Panc1 (cell line): ENCODE results near the gene SREBF2. TPM values are rescaled to one million over a fixed set of nuclear protein-coding genes. Genes with fewer than 3 reads are reported as not detected.

Experiments
- ATAC-seq: fragments of 200-7000 bp; cut with Tn5 transposase; 2 replicates; pipeline ENCODE4 v1.9.1; 2020; ENCODE audit warnings: mild to moderate bottlenecking, moderate library complexity
- Bru-seq: library from RNA; stranded (reverse); fragments of 400-500 nt; gene quantifications from one replicate; lab custom pipeline; 2021; lab: Mats Ljungman, UMichigan
- BruChase-seq, 2 experiments: library from RNA; stranded (reverse); fragments of 400-500 nt; gene quantifications; one replicate each; lab custom pipeline; 2021; lab: Mats Ljungman, UMichigan
- BruUV-seq: library from RNA; stranded (reverse); fragments of 400-500 nt; replicated peaks from 2 replicates; lab custom pipeline; 2021; lab: Mats Ljungman, UMichigan
- CTCF ChIA-PET: fragments of 300-600 bp; sonication (Branson Sonifier 250); formaldehyde crosslinking; loops from one replicate; lab custom pipeline; 2022; ENCODE audit warnings: antibody characterized with exemption; lab: Charles Lee
- POLR2A ChIA-PET: fragments of 300-600 bp; sonication (Branson Sonifier 250); formaldehyde crosslinking; loops from one replicate; lab custom pipeline; 2022; ENCODE audit warnings: antibody characterized with exemption; lab: Charles Lee
- DNase-seq: peaks from one replicate; pipeline ENCODE4 v3.0.0-alpha.2; 2010; ENCODE audit warnings: low read depth, low spot score
- H3K27ac ChIP-seq: 2 replicates; pipeline ENCODE4 v1.5.1; 2011; ENCODE audit warnings: mild to moderate bottlenecking, low read length, inconsistent platforms
- H3K27me3 ChIP-seq: fragments of 200-500 bp; sonication (Bioruptor generic); 2 replicates; pipeline ENCODE4 v1.6.0; 2014; ENCODE audit warnings: low read length, inconsistent platforms; ENCODE audit not compliant: control insufficient read depth, insufficient read depth
- H3K36me3 ChIP-seq: fragments of 200-500 bp; sonication (Bioruptor generic); 2 replicates; pipeline ENCODE4 v1.5.1; 2014; ENCODE audit warnings: inconsistent platforms, mild to moderate bottlenecking, low read length, moderate library complexity; ENCODE audit not compliant: control insufficient read depth, insufficient read depth
- H3K4me1 ChIP-seq: 2 replicates; pipeline ENCODE4 v1.5.1; 2011; ENCODE audit warnings: inconsistent platforms, mild to moderate bottlenecking, low read length, moderate library complexity; ENCODE audit not compliant: control insufficient read depth, insufficient read depth
- H3K4me3 ChIP-seq, 2 experiments: 2 replicates each; pipeline ENCODE4 v1.5.1; 2011 to 2012; ENCODE audit warnings: low read depth in 2 of 2, low read length in 2 of 2, mild to moderate bottlenecking in 2 of 2, inconsistent platforms in 1 of 2, moderate library complexity in 1 of 2
- H3K9me3 ChIP-seq: fragments of 200-500 bp; sonication (Bioruptor generic); 2 replicates; pipeline ENCODE4 v1.5.1; 2014; ENCODE audit warnings: low read depth, mild to moderate bottlenecking, inconsistent platforms, low read length, moderate library complexity; ENCODE audit not compliant: control insufficient read depth, insufficient read depth
- POLR2AphosphoS5 ChIP-seq: IDR thresholded peaks from 2 replicates; pipeline ENCODE4 v1.6.1; 2012; ENCODE audit warnings: mild to moderate bottlenecking, low read depth, low read length, moderate library complexity
- SIN3A ChIP-seq: IDR thresholded peaks from 2 replicates; pipeline ENCODE4 v1.6.1; 2012; ENCODE audit warnings: low read depth, mild to moderate bottlenecking, low read length, moderate library complexity, borderline replicate concordance; ENCODE audit not compliant: insufficient read depth
- TCF7L2 ChIP-seq: IDR thresholded peaks from 2 replicates; pipeline ENCODE4 v1.6.1; 2011; ENCODE audit warnings: mild to moderate bottlenecking, low read depth, low read length, inconsistent platforms
- in situ Hi-C: cut with HindIII; loops from 2 replicates; pipeline ENCODE4 v1.10.0; 2016; ENCODE audit warnings: low sequenced_read_pairs, low pct_unique_long_range_greater_than_20kb
- intact Hi-C: fragments of 100-400 bp; cut with micrococcal nuclease; formaldehyde crosslinking; loops from one replicate; pipeline ENCODE4 v1.10.0; 2022; ENCODE audit not compliant: unreplicated experiment
- long read RNA-seq: library from polyadenylated mRNA; unstranded; transcript quantifications from one replicate; pipeline ENCODE4 v2.0.0, GENCODE V29; 2021; ENCODE audit not compliant: unreplicated experiment
- polyA plus RNA-seq: library from polyadenylated mRNA; unstranded; fragments of >200 nt; gene quantifications from one replicate; pipeline ENCODE4 v1.2.1, GENCODE V29; 2012; ENCODE audit warnings: missing spikeins; ENCODE audit not compliant: insufficient read length
- total RNA-seq: library from RNA; stranded (reverse); gene quantifications from one replicate; pipeline ENCODE4 v1.2.1, GENCODE V29; 2021; ENCODE audit not compliant: unreplicated experiment
- TF ChIP-seq, protein P1 (sequence below): fragments of 450-650 bp; IDR thresholded peaks from 2 replicates; pipeline ENCODE4 v1.5.1; 2017; ENCODE audit warnings: mild to moderate bottlenecking
- TF ChIP-seq, protein P2 (sequence below), 2 experiments: IDR thresholded peaks; 2 replicates each; pipeline ENCODE4 v1.6.1; 2011 to 2012; ENCODE audit warnings: low read depth in 2 of 2, control low read depth in 1 of 2, low read length in 1 of 2, mild to moderate bottlenecking in 1 of 2, moderate library complexity in 1 of 2; ENCODE audit not compliant: insufficient read depth in 1 of 2

SREBF2 gene
- total RNA-seq (73.0 TPM), Bru-seq, nascent RNA (percentile 80 among the genes with signal in this experiment), BruChase-seq, experiment 1, labeled RNA remaining after a 2-hour chase (percentile 78 among the genes with signal in this experiment), BruChase-seq, experiment 2, labeled RNA remaining after a 6-hour chase (percentile 83 among the genes with signal in this experiment)
- 96.1 TPM for polyA plus RNA-seq
- long read RNA-seq, full-length matches to known transcripts = 55 of 152 reads
- long read RNA-seq, partial matches to known transcripts = 37 of 152 reads
- long read RNA-seq, other reads (novel, unspliced or antisense) = 60 of 152 reads

DNA sequence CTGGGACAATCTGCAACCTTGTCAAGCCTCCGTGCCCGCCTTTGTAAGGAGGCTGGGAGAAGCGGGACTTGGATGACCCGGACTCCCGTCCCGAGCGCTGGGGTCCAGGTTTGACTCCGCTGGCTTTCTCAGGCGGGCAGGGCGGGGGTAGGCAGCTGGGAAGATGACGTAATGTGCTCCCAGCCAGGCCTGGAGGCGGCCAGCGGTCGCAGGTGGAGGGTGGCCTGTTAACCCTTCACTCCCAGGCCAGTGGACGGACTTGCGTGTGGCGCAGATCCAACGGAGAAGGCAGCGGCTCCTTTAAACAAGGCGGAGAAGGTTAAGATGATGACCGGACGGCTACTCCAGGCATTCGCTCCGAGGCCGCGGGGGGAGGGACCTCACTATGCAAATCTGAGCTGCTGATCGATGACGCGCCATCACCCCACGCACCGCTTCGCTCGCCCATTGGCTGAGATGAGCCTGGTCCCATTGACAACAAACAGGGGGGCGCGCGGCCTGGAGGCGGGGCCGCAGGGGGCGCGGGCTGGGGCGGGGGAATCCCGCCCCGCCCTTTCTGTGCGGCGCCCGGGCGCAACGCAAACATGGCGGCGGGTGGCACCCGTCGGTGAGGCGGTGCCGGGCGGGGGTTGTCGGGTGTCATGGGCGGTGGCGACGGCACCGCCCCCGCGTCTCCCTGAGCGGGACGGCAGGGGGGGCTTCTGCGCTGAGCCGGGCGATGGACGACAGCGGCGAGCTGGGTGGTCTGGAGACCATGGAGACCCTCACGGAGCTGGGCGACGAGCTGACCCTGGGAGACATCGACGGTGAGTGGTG, at the start of gene SREBF2:
Gene SREBF2, plus strand, starts transcription at position 553 of the 816 bp plus-strand sequence. Its CDS starts 166 bp downstream, at position 719.
- Histone ChIP-seq H3K27me3 (no peaks in the 10 kb centered on the region), H3K9me3 (no peaks in the 10 kb centered on the region), H3K27ac (peak within 1 kb of the TSS; percentile 96), H3K4me3 (peak within 1 kb of the TSS; percentile 68 to 75), H3K36me3 (peaks cover 4% of the 10 kb centered on the region; the same call in 1 of the 2 replicates), H3K4me1 (peaks cover 17% of the 10 kb centered on the region)
- no TSS peak for BruUV-seq
- ATAC-seq (peak; percentile 97), DNase-seq (peak; percentile 95)
- ChIA-PET CTCF (interaction anchor here (0.5 to 1.0 kb wide), 3 partner anchors 9 to 148 kb away, joined by 3 to 8 read pairs (median 4); no protein-coding TSS in a partner anchor), POLR2A (interaction anchor here (0.7 kb wide), 1 partner anchor 96 kb away, joined by 8 read pairs; no protein-coding TSS in a partner anchor)
- intact Hi-C loops (no loop called here), in situ Hi-C loops (no loop called here)
- TF ChIP-seq, protein P1, sequence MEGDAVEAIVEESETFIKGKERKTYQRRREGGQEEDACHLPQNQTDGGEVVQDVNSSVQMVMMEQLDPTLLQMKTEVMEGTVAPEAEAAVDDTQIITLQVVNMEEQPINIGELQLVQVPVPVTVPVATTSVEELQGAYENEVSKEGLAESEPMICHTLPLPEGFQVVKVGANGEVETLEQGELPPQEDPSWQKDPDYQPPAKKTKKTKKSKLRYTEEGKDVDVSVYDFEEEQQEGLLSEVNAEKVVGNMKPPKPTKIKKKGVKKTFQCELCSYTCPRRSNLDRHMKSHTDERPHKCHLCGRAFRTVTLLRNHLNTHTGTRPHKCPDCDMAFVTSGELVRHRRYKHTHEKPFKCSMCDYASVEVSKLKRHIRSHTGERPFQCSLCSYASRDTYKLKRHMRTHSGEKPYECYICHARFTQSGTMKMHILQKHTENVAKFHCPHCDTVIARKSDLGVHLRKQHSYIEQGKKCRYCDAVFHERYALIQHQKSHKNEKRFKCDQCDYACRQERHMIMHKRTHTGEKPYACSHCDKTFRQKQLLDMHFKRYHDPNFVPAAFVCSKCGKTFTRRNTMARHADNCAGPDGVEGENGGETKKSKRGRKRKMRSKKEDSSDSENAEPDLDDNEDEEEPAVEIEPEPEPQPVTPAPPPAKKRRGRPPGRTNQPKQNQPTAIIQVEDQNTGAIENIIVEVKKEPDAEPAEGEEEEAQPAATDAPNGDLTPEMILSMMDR = no peak
- TF ChIP-seq TCF7L2 (peak; percentile 73), POLR2AphosphoS5 (no peak; the same call in 1 of the 2 replicates), SIN3A (no peak; the same call in 1 of the 2 replicates)
- TF ChIP-seq, protein P2, sequence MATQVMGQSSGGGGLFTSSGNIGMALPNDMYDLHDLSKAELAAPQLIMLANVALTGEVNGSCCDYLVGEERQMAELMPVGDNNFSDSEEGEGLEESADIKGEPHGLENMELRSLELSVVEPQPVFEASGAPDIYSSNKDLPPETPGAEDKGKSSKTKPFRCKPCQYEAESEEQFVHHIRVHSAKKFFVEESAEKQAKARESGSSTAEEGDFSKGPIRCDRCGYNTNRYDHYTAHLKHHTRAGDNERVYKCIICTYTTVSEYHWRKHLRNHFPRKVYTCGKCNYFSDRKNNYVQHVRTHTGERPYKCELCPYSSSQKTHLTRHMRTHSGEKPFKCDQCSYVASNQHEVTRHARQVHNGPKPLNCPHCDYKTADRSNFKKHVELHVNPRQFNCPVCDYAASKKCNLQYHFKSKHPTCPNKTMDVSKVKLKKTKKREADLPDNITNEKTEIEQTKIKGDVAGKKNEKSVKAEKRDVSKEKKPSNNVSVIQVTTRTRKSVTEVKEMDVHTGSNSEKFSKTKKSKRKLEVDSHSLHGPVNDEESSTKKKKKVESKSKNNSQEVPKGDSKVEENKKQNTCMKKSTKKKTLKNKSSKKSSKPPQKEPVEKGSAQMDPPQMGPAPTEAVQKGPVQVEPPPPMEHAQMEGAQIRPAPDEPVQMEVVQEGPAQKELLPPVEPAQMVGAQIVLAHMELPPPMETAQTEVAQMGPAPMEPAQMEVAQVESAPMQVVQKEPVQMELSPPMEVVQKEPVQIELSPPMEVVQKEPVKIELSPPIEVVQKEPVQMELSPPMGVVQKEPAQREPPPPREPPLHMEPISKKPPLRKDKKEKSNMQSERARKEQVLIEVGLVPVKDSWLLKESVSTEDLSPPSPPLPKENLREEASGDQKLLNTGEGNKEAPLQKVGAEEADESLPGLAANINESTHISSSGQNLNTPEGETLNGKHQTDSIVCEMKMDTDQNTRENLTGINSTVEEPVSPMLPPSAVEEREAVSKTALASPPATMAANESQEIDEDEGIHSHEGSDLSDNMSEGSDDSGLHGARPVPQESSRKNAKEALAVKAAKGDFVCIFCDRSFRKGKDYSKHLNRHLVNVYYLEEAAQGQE (IDR thresholded peaks at IDR 0.05; ENCODE audit: insufficient read depth in 1 of 2, low read depth in 2 of 2, low read length in 1 of 2) = 0 out of 4 replicates have a peak, but pooled peaks of 1 of the 2 experiments have one; percentile 19

DNA sequence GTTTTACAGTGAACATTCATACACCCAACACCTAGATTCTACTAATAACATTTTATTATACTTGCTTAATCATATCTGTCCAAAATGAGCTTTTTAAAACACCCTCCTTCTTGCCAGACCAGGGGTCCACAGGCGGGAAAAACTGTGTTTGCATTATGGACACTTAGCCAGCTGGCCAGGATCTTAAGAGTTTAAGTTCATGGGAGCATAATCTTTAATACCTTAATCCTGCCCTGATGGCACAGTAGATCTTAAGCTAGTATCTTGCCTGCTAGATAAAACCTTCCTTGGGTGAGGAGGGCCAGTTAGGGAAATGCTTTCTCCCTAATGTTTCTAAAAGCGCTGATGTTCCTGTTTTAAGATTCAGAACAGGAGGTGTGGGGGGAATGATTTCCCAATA, 45.6 kb upstream of the SREBF2 start:
- intact Hi-C loops = no loop called here
- Histone ChIP-seq H3K36me3 (no peaks in the 10 kb centered on the region), H3K9me3 (no peaks in the 10 kb centered on the region), H3K4me1 (no peaks in the 10 kb centered on the region), H3K27me3 (no peaks in the 10 kb centered on the region), H3K27ac (no peak overlapping the region), H3K4me3 (no peak overlapping the region)
- CTCF ChIA-PET = no interaction called here
- POLR2A ChIA-PET = no interaction called here
- no TSS peak for BruUV-seq
- no peak for ATAC-seq
- TF ChIP-seq, protein P2 (IDR thresholded peaks at IDR 0.05; ENCODE audit: insufficient read depth in 1 of 2, low read depth in 2 of 2, low read length in 1 of 2) = no peak
- TF ChIP-seq, protein P1 = no peak
- TF ChIP-seq SIN3A (no peak), POLR2AphosphoS5 (no peak), TCF7L2 (no peak)
- DNase-seq = no peak
- in situ Hi-C loops = no loop called here
